GM08714 (cell line): Measurements from ENCODE around the gene SHQ1.
"Not testable (repeated sequence)": the region's sequence is repeated elsewhere in the genome, so short reads cannot be mapped to it uniquely, and the experiment has no call there.

Experiments
- H3K4me3 ChIP-seq: fragments of 200-500 bp; sonication (Bioruptor generic); 2 replicates; pipeline ENCODE4 v1.5.1; 2014; ENCODE audit warnings: mild to moderate bottlenecking, low read length, inconsistent platforms
- ZNF274 ChIP-seq: IDR thresholded peaks from 2 replicates; pipeline ENCODE4 v1.6.1; 2012; ENCODE audit warnings: mild to moderate bottlenecking, low read depth, low read length

Gene SHQ1

GRCh38 chr3:72761410-72761809, 86.8 kb downstream of the SHQ1 start:
- TF ChIP-seq ZNF274: no peak
- no peak overlapping the region for H3K4me3 ChIP-seq

GRCh38 chr3:72760225-72760624, 88.0 kb downstream of the SHQ1 start:
- TF ChIP-seq ZNF274: no peak
- no peak overlapping the region for H3K4me3 ChIP-seq

GRCh38 chr3:72756900-72757299, 91.3 kb downstream of the SHQ1 start:
- no peak for TF ChIP-seq ZNF274
- H3K4me3 ChIP-seq: no peak overlapping the region

DNA sequence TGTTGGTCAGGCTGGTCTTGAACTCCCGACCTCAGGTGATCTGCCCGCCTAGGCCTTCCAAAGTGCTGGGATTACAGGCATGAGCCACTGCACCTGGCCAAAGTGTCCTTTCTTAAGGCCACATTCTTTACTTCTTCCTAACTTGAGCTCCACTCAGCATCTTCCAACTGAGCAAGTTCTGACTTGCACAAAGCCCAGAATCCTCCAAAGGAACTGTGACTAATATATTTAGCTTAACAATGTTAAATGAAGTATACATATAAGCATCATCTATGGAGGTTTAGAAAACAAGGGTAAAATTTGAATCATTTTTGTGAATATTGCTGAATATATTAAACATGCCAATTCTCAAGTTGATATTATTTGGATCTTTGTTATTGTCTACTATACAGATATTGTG, 93.7 kb downstream of the SHQ1 start:
- H3K4me3 ChIP-seq: no peak overlapping the region
- no peak for TF ChIP-seq ZNF274

- no peak for TF ChIP-seq ZNF274
- no peak overlapping the region for H3K4me3 ChIP-seq
Observed at GRCh38 chr3:72753495-72753894, 94.8 kb downstream of the SHQ1 start.

- no peak for TF ChIP-seq ZNF274
- no peak overlapping the region for H3K4me3 ChIP-seq
Observed at GRCh38 chr3:72750405-72750965, 97.8 kb downstream of the SHQ1 start.

DNA sequence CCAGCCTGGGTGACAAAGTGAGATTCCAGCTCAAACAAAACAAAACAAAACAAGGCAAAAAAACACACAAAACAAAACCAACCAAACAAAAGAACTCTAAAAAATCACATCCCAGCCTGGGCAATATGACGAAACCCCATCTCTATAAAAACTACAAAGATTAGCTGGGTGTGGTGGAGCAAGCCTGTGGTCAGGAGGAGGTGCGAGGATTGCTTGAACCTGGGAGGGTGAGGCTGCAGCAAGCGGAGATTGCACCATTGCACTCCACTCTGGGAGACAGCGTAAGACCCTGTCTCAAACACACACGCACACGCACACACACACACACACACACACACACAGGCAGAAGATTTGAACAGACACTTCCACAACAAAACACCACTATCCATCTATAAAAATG, 99.6 kb downstream of the SHQ1 start:
- H3K4me3 ChIP-seq: no peak overlapping the region
- TF ChIP-seq ZNF274: no peak

DNA sequence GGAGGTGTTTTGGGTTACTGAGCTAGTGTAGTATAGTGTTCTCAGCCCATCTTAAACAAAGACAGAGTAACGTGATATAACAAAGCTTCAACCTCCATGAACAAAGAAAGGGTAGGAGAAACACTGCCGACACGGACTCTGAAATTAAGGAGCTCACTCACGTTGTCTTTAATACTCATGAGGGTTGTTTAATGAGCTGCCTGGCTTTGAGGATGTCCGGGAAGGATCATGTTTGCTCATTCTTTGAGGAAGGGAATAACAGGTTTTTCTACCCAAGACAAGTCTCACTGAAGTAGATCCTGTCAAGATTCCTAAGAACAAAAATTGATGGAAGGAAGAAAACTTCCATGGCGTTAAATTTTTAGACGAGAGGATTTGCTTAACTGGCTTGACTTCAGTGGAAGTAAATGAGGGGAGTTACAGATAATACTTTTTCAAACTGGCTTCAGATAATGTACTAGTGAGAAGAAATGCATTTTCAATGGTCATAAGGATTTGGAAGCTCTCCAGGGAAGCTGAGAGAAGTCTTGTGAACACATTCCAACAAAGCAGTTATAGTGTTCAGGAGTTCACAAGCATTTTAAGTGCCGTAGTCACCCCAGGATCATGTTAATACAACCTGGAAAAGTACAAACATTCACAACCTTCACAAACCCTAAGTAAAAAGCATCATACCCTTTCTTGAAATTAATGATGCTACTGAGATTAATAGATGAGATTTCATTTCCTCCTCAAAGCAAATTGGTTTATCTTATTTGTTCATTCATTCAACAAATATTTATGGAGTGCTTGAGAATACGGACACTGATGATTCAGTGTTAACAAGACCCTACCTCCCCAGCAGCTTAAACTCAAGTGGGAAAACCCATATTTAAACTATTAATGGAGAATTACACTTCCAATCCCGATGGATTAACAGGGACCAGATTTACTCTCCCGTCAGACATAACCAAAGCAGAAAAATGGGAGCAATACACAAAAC, 101.5 kb downstream of the SHQ1 start:
- H3K4me3 ChIP-seq: no peak overlapping the region
- no peak for TF ChIP-seq ZNF274

DNA sequence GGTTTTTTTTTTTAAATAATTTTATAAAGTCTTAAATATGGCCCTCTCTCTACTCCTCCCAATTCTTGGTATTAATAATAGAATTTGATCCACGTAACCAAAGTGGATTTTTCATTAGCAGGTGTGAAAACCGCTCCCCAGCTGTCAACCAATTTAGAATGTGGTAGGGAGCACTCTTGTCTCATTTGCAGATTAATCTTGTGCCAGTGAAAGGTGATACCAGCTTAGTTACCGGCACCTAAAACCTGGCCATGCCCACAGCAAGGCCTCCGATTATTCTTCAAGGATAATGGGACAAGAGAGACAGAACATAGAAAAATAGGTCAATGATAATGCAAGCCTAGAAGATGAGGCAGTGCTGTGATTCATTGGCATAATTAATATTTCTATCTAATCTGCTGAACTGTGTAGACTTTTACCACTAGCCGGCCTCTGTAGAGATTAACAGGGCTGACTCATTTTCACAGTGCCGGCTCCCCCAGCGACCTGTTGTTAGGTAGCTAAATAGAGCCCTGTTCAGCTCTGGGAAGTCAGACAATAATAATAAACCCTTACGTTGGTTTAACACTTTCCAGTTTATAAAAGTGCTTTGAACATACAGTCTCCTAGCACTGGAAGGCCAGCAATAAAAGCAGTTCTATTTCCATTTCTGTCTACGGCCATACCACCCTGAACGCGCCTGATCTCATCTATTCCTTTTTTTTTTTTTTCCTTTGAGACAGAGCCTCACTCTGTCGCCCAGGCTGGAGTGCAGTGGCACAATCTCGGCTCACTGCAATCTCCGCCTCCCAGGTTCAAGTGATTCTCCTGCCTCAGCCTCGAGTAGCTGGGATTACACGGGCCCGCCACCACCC, 102.9 kb downstream of the SHQ1 start:
- no peak for TF ChIP-seq ZNF274
- no peak overlapping the region for H3K4me3 ChIP-seq

- TF ChIP-seq ZNF274: no peak
- no peak overlapping the region for H3K4me3 ChIP-seq
Observed at GRCh38 chr3:72744330-72744729, 103.9 kb downstream of the SHQ1 start.

DNA sequence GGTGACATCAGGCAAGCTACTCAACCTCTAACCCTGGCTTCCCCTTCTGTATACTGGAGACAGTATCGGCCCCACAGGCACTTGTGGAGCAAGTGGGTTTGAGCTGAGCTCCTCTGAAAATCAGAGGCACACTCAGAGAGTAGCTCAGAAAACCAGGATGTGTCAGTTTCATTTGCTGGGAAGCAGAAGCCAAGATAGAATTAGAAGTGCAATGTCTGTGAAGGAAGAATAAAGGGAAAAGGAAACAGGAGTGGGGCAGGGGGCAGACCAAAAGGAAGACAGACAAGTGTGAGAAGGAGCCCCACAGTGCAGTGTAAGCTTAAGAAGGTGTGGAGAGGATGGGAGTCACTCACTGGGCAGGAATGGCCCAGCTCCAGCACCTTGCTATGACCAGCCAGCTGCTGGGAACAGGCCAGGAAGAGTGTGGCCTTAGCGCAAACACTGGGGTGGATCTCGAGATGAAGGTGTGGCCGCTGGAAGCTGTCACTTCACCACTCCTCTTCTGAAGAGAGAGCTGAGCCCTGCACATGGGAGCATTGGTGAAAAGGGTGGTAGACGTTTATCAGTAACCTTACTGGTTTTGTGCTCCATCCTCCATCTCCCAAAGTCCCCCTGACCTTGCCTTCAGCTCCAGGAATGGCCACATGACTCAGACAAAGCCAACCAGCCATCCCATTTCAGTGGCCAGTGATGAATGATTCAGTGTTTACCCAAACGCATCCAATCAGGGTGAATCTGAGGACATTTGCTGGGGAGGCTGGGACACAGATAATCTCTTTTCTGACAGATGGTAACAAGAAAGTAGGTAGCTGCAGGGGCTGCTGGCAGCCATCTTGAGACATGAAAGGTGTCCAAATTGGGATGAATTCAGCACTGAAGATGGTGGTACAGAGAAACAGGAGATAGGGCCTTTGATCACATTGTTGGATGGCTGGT, 108.4 kb downstream of the SHQ1 start:
- TF ChIP-seq ZNF274: no peak
- no peak overlapping the region for H3K4me3 ChIP-seq

- no peak for TF ChIP-seq ZNF274
- H3K4me3 ChIP-seq: no peak overlapping the region
Observed at GRCh38 chr3:72738752-72739530, 109.3 kb downstream of the SHQ1 start.

DNA sequence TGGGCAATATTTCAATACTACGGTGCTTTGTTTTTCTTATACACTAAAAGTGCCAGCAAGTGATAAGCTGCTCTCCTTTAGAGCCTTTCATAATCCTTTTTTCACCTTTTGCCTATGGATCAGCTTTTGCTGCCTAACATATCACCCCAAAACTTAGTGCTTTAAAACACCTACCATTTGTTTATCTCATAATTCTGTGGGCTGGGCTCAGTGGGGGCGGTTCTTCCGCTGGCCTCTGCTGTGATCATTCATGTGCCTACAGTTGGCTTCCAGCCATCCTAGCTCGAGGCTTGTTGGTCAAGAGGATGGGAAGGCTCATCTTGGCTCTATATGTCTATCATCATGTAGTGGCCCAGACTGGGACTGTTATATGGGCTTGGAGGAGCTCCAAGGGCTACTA, 113.2 kb downstream of the SHQ1 start:
- not testable (repeated sequence) for H3K4me3 ChIP-seq
